ENCODE results near the gene LAMA2. TPM values are rescaled to one million over a fixed set of nuclear protein-coding genes. Genes with fewer than 3 reads are reported as not detected.

Gene LAMA2
- total RNA-seq, 1 donor = 9.4 TPM

GRCh38 chr6:129030215-129030614 lies 147.3 kb downstream of the LAMA2 start:
- H3K4me2 ChIP-seq (ENCODE audit: insufficient read depth, low read length) = no peak overlapping the region
- no peak for DNase-seq (ENCODE audit: insufficient read length, low spot score, missing footprints)
- no peaks in the 10 kb centered on the region for H3K79me2 ChIP-seq (ENCODE audit: insufficient read depth, low read length)
- no peaks in the 10 kb centered on the region for H3K27me3 ChIP-seq (ENCODE audit: insufficient read depth, low read length)
- TF ChIP-seq CTCF (IDR thresholded peaks at IDR 0.05; ENCODE audit: extremely low read depth, low read depth, low read length) = no peak
- no peaks in the 10 kb centered on the region for H3K36me3 ChIP-seq (ENCODE audit: insufficient read depth, low read length)
- H3K4me1 ChIP-seq (ENCODE audit: insufficient read depth, low read length) = no peaks in the 10 kb centered on the region
- no peak overlapping the region for H3K27ac ChIP-seq (ENCODE audit: low read depth, low read length)
- no peak overlapping the region for H3K4me3 ChIP-seq (ENCODE audit: insufficient read depth, low read length)
- no peaks in the 10 kb centered on the region for H4K20me1 ChIP-seq (ENCODE audit: insufficient read depth, low read length)
- H3K9me3 ChIP-seq (ENCODE audit: low read depth, low read length) = no peaks in the 10 kb centered on the region
- H2AFZ ChIP-seq (ENCODE audit: low read length) = no peak overlapping the region

GRCh38 chr6:129031051-129031599 lies 148.2 kb downstream of the LAMA2 start:
- H3K79me2 ChIP-seq (ENCODE audit: insufficient read depth, low read length) = no peaks in the 10 kb centered on the region
- no peaks in the 10 kb centered on the region for H3K4me1 ChIP-seq (ENCODE audit: insufficient read depth, low read length)
- DNase-seq (ENCODE audit: insufficient read length, low spot score, missing footprints) = no peak
- no peaks in the 10 kb centered on the region for H3K27me3 ChIP-seq (ENCODE audit: insufficient read depth, low read length)
- no peak overlapping the region for H3K27ac ChIP-seq (ENCODE audit: low read depth, low read length)
- H3K36me3 ChIP-seq (ENCODE audit: insufficient read depth, low read length) = no peaks in the 10 kb centered on the region
- H3K4me3 ChIP-seq (ENCODE audit: insufficient read depth, low read length) = no peak overlapping the region
- no peak overlapping the region for H2AFZ ChIP-seq (ENCODE audit: low read length)
- H4K20me1 ChIP-seq (ENCODE audit: insufficient read depth, low read length) = no peaks in the 10 kb centered on the region
- no peak overlapping the region for H3K4me2 ChIP-seq (ENCODE audit: insufficient read depth, low read length)
- no peaks in the 10 kb centered on the region for H3K9me3 ChIP-seq (ENCODE audit: low read depth, low read length)
- no peak for TF ChIP-seq CTCF (IDR thresholded peaks at IDR 0.05; ENCODE audit: extremely low read depth, low read depth, low read length)

- Histone ChIP-seq H3K4me2 (ENCODE audit: insufficient read depth, low read length) (no peak overlapping the region), H3K4me3 (ENCODE audit: insufficient read depth, low read length) (no peak overlapping the region), H3K27ac (ENCODE audit: low read depth, low read length) (no peak overlapping the region), H4K20me1 (ENCODE audit: insufficient read depth, low read length) (no peaks in the 10 kb centered on the region), H3K79me2 (ENCODE audit: insufficient read depth, low read length) (no peaks in the 10 kb centered on the region), H3K9me3 (ENCODE audit: low read depth, low read length) (no peaks in the 10 kb centered on the region), H3K27me3 (ENCODE audit: insufficient read depth, low read length) (no peaks in the 10 kb centered on the region), H3K36me3 (ENCODE audit: insufficient read depth, low read length) (no peaks in the 10 kb centered on the region), H2AFZ (ENCODE audit: low read length) (no peak overlapping the region), H3K4me1 (ENCODE audit: insufficient read depth, low read length) (no peaks in the 10 kb centered on the region)
- no peak for DNase-seq (ENCODE audit: insufficient read length, low spot score, missing footprints)
- no peak for TF ChIP-seq CTCF (IDR thresholded peaks at IDR 0.05; ENCODE audit: extremely low read depth, low read depth, low read length)
Observed at GRCh38 chr6:129032602-129033001, 149.7 kb downstream of the LAMA2 start.

DNA sequence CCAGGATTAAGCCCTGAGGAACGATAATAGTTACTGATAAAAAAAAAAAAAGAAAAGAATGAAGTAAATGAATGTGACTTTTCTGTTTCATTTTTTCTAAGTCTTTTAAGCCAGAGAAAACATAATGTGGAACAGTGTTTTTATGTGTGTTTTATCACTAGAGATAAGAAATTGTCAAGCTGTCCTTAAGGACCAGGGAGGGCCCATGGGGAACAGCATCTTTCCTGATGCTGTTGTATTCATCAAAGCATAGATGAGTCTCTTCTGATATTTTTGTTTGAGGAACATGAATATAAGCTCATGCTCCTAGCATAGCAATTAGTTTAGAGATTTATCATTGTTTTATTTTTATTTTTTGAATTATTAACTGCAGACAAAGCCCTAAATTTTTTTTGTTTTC lies 150.2 kb downstream of the LAMA2 start:
- Histone ChIP-seq H3K4me3 (ENCODE audit: insufficient read depth, low read length) (no peak overlapping the region), H3K27me3 (ENCODE audit: insufficient read depth, low read length) (no peaks in the 10 kb centered on the region), H3K79me2 (ENCODE audit: insufficient read depth, low read length) (no peaks in the 10 kb centered on the region), H3K9me3 (ENCODE audit: low read depth, low read length) (no peaks in the 10 kb centered on the region), H2AFZ (ENCODE audit: low read length) (no peak overlapping the region), H4K20me1 (ENCODE audit: insufficient read depth, low read length) (no peaks in the 10 kb centered on the region), H3K4me1 (ENCODE audit: insufficient read depth, low read length) (no peaks in the 10 kb centered on the region), H3K36me3 (ENCODE audit: insufficient read depth, low read length) (no peaks in the 10 kb centered on the region), H3K27ac (ENCODE audit: low read depth, low read length) (no peak overlapping the region), H3K4me2 (ENCODE audit: insufficient read depth, low read length) (no peak overlapping the region)
- DNase-seq (ENCODE audit: insufficient read length, low spot score, missing footprints) = no peak
- no peak for TF ChIP-seq CTCF (IDR thresholded peaks at IDR 0.05; ENCODE audit: extremely low read depth, low read depth, low read length)

All from osteoblast (primary cell).